SK-N-SH (cell line): ENCODE results near the gene CHMP6. TPM values are rescaled to one million over a fixed set of nuclear protein-coding genes. Genes with fewer than 3 reads are reported as not detected.

Source experiments
- CTCF ChIA-PET: fragments of 300-600, 350-600 bp; formaldehyde crosslinking; extraction: SDS; loops from one replicate; lab custom pipeline; 2021; lab: Yijun Ruan, JAX
- POLR2A ChIA-PET: fragments of 350-600 bp; sonication (Branson Sonifier 250); formaldehyde crosslinking; extraction: SDS; loops from one replicate; lab custom pipeline; 2020; ENCODE audit warnings: antibody characterized with exemption, inconsistent platforms; lab: Yijun Ruan, JAX
- DNase-seq: peaks from one replicate; pipeline ENCODE4 v3.0.0; 2012
- H2AFZ ChIP-seq: fragments of 200-600 bp; sonication (generic); 2 replicates; pipeline ENCODE4 v1.8.1; 2016; ENCODE audit warnings: antibody characterized with exemption, mild to moderate bottlenecking, low read depth
- H3F3A ChIP-seq: fragments of 200-600 bp; sonication (generic); replicated peaks from 2 replicates; pipeline ENCODE3; 2016; ENCODE audit warnings: antibody characterized with exemption, mild to moderate bottlenecking; ENCODE audit not compliant: insufficient read depth
- H3K27ac ChIP-seq, 2 experiments: fragments of 200-500 bp in 1 of 2; fragments of 200-600 bp in 1 of 2; sonication (Bioruptor generic) in 1 of 2; sonication (generic), shearing (Covaris generic) in 1 of 2; 2 replicates each; pipeline versions ENCODE4 v1.5.1 to v1.6.1; 2014 to 2016; ENCODE audit warnings: low read depth in 2 of 2, inconsistent platforms in 1 of 2, low read length in 1 of 2, mild to moderate bottlenecking in 1 of 2, mixed read lengths in 1 of 2
- H3K27me3 ChIP-seq: fragments of 200-600 bp; sonication (generic), shearing (Covaris generic); 2 replicates; pipeline ENCODE4 v1.6.1; 2016; ENCODE audit warnings: mixed run types; ENCODE audit not compliant: insufficient read depth
- H3K36me3 ChIP-seq, 2 experiments: fragments of 200-500 bp in 1 of 2; fragments of 200-600 bp in 1 of 2; sonication (Bioruptor generic) in 1 of 2; sonication (generic) in 1 of 2; replicated peaks in 1 of 2; 2 replicates each; pipeline versions ENCODE3 to v1.5.1; 2014 to 2016; ENCODE audit warnings: low read length in 1 of 2, mild to moderate bottlenecking in 1 of 2; ENCODE audit not compliant: insufficient read depth in 2 of 2, control insufficient read depth in 1 of 2
- H3K4me1 ChIP-seq, 2 experiments: fragments of 200-500 bp in 1 of 2; fragments of 200-600 bp in 1 of 2; sonication (Bioruptor generic) in 1 of 2; sonication (generic), shearing (Covaris generic) in 1 of 2; 2 replicates each; pipeline versions ENCODE4 v1.5.1 to v1.6.1; 2014 to 2016; ENCODE audit warnings: low read depth in 1 of 2, low read length in 1 of 2, mixed run types in 1 of 2; ENCODE audit not compliant: insufficient read depth in 2 of 2, control insufficient read depth in 1 of 2
- H3K4me2 ChIP-seq: fragments of 200-600 bp; sonication (generic), shearing (Covaris generic); 2 replicates; pipeline ENCODE4 v1.6.1; 2017; ENCODE audit warnings: mixed run types
- H3K4me3 ChIP-seq, 2 experiments: fragments of 200-500 bp in 1 of 2; fragments of 200-600 bp in 1 of 2; sonication (Bioruptor generic) in 1 of 2; sonication (generic), shearing (Covaris generic) in 1 of 2; 2 replicates each; pipeline versions ENCODE4 v1.5.1 to v1.8.1; 2014 to 2016; ENCODE audit warnings: low read depth in 2 of 2, inconsistent platforms in 1 of 2, low read length in 1 of 2, mild to moderate bottlenecking in 1 of 2, mixed read lengths in 1 of 2, moderate library complexity in 1 of 2
- H3K79me2 ChIP-seq: fragments of 200-600 bp; sonication (generic); 2 replicates; pipeline ENCODE4 v1.8.1; 2017; ENCODE audit warnings: mild to moderate bottlenecking; ENCODE audit not compliant: insufficient read depth
- H3K9ac ChIP-seq: fragments of 200-600 bp; sonication (generic); 2 replicates; pipeline ENCODE4 v1.6.1; 2017; ENCODE audit warnings: mixed run types
- H3K9me2 ChIP-seq: fragments of 200-600 bp; sonication (generic); 2 replicates; pipeline ENCODE4 v1.6.1; 2017; ENCODE audit warnings: mixed run types
- H3K9me3 ChIP-seq: fragments of 200-600 bp; sonication (generic); 2 replicates; pipeline ENCODE4 v1.6.1; 2017; ENCODE audit warnings: mixed run types, mild to moderate bottlenecking, moderate library complexity
- H4K20me1 ChIP-seq: fragments of 200-600 bp; sonication (generic); 2 replicates; pipeline ENCODE4 v1.6.1; 2017; ENCODE audit warnings: mild to moderate bottlenecking, mixed run types; ENCODE audit not compliant: insufficient read depth
- ELF1 ChIP-seq: IDR thresholded peaks from 2 replicates; pipeline ENCODE4 v1.4.0; 2012
- FOSL2 ChIP-seq: IDR thresholded peaks from 2 replicates; pipeline ENCODE4 v1.4.0; 2012; ENCODE audit warnings: low read depth, mild to moderate bottlenecking, moderate library complexity, borderline replicate concordance
- MXI1 ChIP-seq: IDR thresholded peaks from 2 replicates; pipeline ENCODE4 v1.6.1; 2012; ENCODE audit warnings: mild to moderate bottlenecking, low read depth, low read length, improper control_type of control experiment
- RAD21 ChIP-seq: IDR thresholded peaks from 2 replicates; pipeline ENCODE4 v1.6.1; 2012; ENCODE audit warnings: mild to moderate bottlenecking, low read length
- RCOR1 ChIP-seq: fragments of 150-350 bp; IDR thresholded peaks from 2 replicates; pipeline ENCODE4 v1.6.1; 2017; ENCODE audit warnings: antibody characterized with exemption, low read length
- RFX5 ChIP-seq: IDR thresholded peaks from 2 replicates; pipeline ENCODE4 v1.6.1; 2012; ENCODE audit warnings: mild to moderate bottlenecking, improper control_type of control experiment, low read length
- RXRA ChIP-seq: IDR thresholded peaks from 2 replicates; pipeline ENCODE4 v1.4.0; 2012; ENCODE audit warnings: low read depth, mild to moderate bottlenecking, borderline replicate concordance
- SIN3A ChIP-seq: IDR thresholded peaks from 2 replicates; pipeline ENCODE4 v1.6.1; 2012; ENCODE audit warnings: low read depth, mild to moderate bottlenecking, low read length, moderate library complexity, borderline replicate concordance
- TCF12 ChIP-seq: IDR thresholded peaks from 2 replicates; pipeline ENCODE4 v1.4.0; 2012
- TEAD4 ChIP-seq: IDR thresholded peaks from 2 replicates; pipeline ENCODE4 v1.4.0; 2012; ENCODE audit warnings: mild to moderate bottlenecking, borderline replicate concordance; ENCODE audit not compliant: insufficient read depth
- YY1 ChIP-seq: IDR thresholded peaks from 2 replicates; pipeline ENCODE4 v1.4.0; 2012; ENCODE audit warnings: low read depth, mild to moderate bottlenecking
- WGBS: methylation state at CpG from one replicate; pipeline ENCODE4 v1.1.6; 2017; ENCODE audit warnings: low lambda C conversion rate; 5-methylcytosine and 5-hydroxymethylcytosine counted together
- polyA plus RNA-seq, 3 experiments: library from polyadenylated mRNA; depleted of rRNA; stranded (reverse); fragments of >200 nt; gene quantifications; 2 replicates each; pipeline ENCODE4 v1.2.3, GENCODE V29; 2012
- TF ChIP-seq, protein P1 (sequence below): IDR thresholded peaks from 2 replicates; pipeline ENCODE4; 2012
- TF ChIP-seq, protein P2 (sequence below): fragments of 150-350 bp; IDR thresholded peaks from 2 replicates; pipeline ENCODE4 v1.6.1; 2017; ENCODE audit warnings: antibody characterized with exemption, low read length, low read depth, borderline replicate concordance

The CHMP6 gene
- polyA plus RNA-seq, 1 of the 3 experiments (the other 2 are of a cell fraction): 44.1 TPM

GRCh38 chr17:80949451-80950421, 41.9 kb upstream of the CHMP6 start:
- 91% methylated on average over 38 of the region's 44 CpGs for WGBS
- Histone ChIP-seq H2AFZ (no peak overlapping the region), H3K9ac (no peak overlapping the region), H3K36me3 (peaks cover 3 to 33% of the 10 kb centered on the region in 2 experiments), H3K79me2 (no peaks in the 10 kb centered on the region), H3K4me3 (no peak overlapping the region), H3K27me3 (no peaks in the 10 kb centered on the region)
- no peak for DNase-seq
- TF ChIP-seq RXRA (no peak), RAD21 (peak; percentile 22; the same call in 1 of the 2 replicates)
- TF ChIP-seq, all 33 proteins: peak for 1
- H3K4me1 ChIP-seq: no peaks in the 10 kb centered on the region
- no peaks in the 10 kb centered on the region for H4K20me1 ChIP-seq
- no peaks in the 10 kb centered on the region for H3F3A ChIP-seq
- ChIA-PET POLR2A (no interaction called here), CTCF (interaction anchor here (0.7 to 1.7 kb wide), 5 partner anchors 9 to 84 kb away, joined by 3 to 7 read pairs (median 3); no protein-coding TSS in a partner anchor)
- no peaks in the 10 kb centered on the region for H3K9me3 ChIP-seq
- H3K9me2 ChIP-seq: no peaks in the 10 kb centered on the region
- H3K27ac ChIP-seq: no peak overlapping the region
- H3K4me2 ChIP-seq: no peak overlapping the region

- Histone ChIP-seq H3K4me2 (no peak overlapping the region), H2AFZ (no peak overlapping the region), H3K36me3 (peaks cover 3 to 33% of the 10 kb centered on the region in 2 experiments), H3K9me3 (no peaks in the 10 kb centered on the region), H4K20me1 (no peaks in the 10 kb centered on the region)
- POLR2A ChIA-PET: no interaction called here
- TF ChIP-seq, protein P1, sequence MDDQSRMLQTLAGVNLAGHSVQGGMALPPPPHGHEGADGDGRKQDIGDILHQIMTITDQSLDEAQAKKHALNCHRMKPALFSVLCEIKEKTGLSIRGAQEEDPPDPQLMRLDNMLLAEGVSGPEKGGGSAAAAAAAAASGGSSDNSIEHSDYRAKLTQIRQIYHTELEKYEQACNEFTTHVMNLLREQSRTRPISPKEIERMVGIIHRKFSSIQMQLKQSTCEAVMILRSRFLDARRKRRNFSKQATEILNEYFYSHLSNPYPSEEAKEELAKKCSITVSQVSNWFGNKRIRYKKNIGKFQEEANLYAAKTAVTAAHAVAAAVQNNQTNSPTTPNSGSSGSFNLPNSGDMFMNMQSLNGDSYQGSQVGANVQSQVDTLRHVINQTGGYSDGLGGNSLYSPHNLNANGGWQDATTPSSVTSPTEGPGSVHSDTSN: no peak
- TF ChIP-seq TCF12: no peak
- no peak for TF ChIP-seq RFX5
- TF ChIP-seq ELF1: no peak
- no peak for TF ChIP-seq TEAD4
- no peak for TF ChIP-seq YY1
- no peak for TF ChIP-seq FOSL2
- TF ChIP-seq SIN3A: no peak
- TF ChIP-seq RCOR1: no peak
- TF ChIP-seq MXI1: no peak
- TF ChIP-seq, protein P2, sequence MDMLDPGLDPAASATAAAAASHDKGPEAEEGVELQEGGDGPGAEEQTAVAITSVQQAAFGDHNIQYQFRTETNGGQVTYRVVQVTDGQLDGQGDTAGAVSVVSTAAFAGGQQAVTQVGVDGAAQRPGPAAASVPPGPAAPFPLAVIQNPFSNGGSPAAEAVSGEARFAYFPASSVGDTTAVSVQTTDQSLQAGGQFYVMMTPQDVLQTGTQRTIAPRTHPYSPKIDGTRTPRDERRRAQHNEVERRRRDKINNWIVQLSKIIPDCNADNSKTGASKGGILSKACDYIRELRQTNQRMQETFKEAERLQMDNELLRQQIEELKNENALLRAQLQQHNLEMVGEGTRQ: no peak
- TF ChIP-seq, all 33 proteins: peak for 0
- no peak for DNase-seq
- H3K9ac ChIP-seq: no peak overlapping the region
- H3K4me3 ChIP-seq: no peak overlapping the region
- H3K27ac ChIP-seq: no peak overlapping the region
- no peaks in the 10 kb centered on the region for H3K27me3 ChIP-seq
- 91% methylated on average over 17 of the region's 17 CpGs for WGBS
- no peaks in the 10 kb centered on the region for H3K79me2 ChIP-seq
- no peaks in the 10 kb centered on the region for H3K9me2 ChIP-seq
- no peaks in the 10 kb centered on the region for H3K4me1 ChIP-seq
- CTCF ChIA-PET: interaction anchor here (0.7 to 1.2 kb wide), 5 partner anchors 9 to 52 kb away, joined by 3 to 6 read pairs (median 3); no protein-coding TSS in a partner anchor
- no peaks in the 10 kb centered on the region for H3F3A ChIP-seq
These were observed 41.0 kb upstream of the CHMP6 start for GRCh38 chr17:80950466-80951120.
